GM23248 (cell line): ENCODE data around the gene BRI3BP.

Experiments used
- EZH2 ChIP-seq: fragments of 200-600 bp; sonication (generic); IDR thresholded peaks from 2 replicates; pipeline ENCODE4 v1.6.1; 2018; ENCODE audit warnings: antibody characterized with exemption, mild to moderate bottlenecking; ENCODE audit not compliant: insufficient read depth, poor library complexity, severe bottlenecking
- EZH2phosphoT487 ChIP-seq: fragments of 200-600 bp; sonication (generic); IDR thresholded peaks from 2 replicates; pipeline ENCODE4 v1.6.1; 2018; ENCODE audit warnings: antibody characterized with exemption, moderate library complexity, mild to moderate bottlenecking, low read depth; ENCODE audit not compliant: insufficient read depth

DNA sequence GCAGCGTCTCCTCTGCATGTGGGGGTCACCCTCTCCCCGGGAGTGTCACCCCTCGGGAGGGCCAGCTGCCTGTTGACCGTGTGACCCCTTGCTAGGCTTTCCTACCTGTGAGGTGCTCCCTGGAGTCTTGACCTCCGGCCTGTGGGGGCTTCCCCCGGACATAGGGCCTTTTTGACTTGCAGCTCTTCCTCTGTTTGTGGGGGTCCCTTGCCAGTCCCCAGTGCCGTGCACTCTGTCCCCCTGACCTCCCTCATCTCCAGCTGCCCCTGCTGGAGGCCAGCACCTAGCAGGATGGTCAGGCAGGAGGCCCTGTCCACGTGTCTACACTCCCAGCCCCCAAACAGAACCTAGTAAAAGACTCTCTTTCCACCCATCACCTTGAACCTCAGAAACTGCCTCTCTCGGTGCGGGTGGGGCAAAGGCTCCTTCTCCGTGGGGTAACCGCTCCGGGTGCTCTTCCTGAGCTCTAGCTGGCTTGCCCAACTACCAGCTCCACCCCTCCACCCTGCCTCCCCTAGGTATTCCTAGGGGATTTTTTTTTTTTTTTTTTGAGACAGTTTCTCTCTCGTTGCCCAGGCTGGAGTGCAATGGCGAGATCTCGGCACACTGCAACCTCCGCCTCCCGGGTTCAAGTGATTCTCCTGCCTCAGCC is 72.6 kb downstream of the BRI3BP start:
- no peak for TF ChIP-seq EZH2phosphoT487
- no peak for TF ChIP-seq EZH2
